ENCODE results near the gene LLGL2. TPM values are rescaled to one million over a fixed set of nuclear protein-coding genes. Genes with fewer than 3 reads are reported as not detected.

The LLGL2 gene
- total RNA-seq, 1 donor from 2014 or later = 44.5 TPM

GRCh38 chr17:75568412-75569255 is 43.1 kb downstream of the LLGL2 start:
- DNase-seq (ENCODE audit: low read depth) (no peak), FAIRE-seq (no peak)
- no peak overlapping the region for H3K4me3 ChIP-seq (ENCODE audit: low read depth, low read length)
- H3K27me3 ChIP-seq (ENCODE audit: control insufficient read depth, insufficient read depth, low read length) = no peaks in the 10 kb centered on the region
- H3K36me3 ChIP-seq (ENCODE audit: control insufficient read depth, insufficient read depth, low read length) = peaks cover 12% of the 10 kb centered on the region
- no peak for TF ChIP-seq CTCF (IDR thresholded peaks at IDR 0.05; ENCODE audit: insufficient read depth, low read length, severe bottlenecking)

- peaks cover 10% of the 10 kb centered on the region for H3K36me3 ChIP-seq (ENCODE audit: control insufficient read depth, insufficient read depth, low read length)
These were observed 44.7 kb downstream of the LLGL2 start for GRCh38 chr17:75570034-75570676.

GRCh38 chr17:75570772-75571171 is 45.3 kb downstream of the LLGL2 start:
- Histone ChIP-seq H3K27me3 (ENCODE audit: control insufficient read depth, insufficient read depth, low read length) (no peaks in the 10 kb centered on the region), H3K4me3 (ENCODE audit: low read depth, low read length) (no peak overlapping the region), H3K36me3 (ENCODE audit: control insufficient read depth, insufficient read depth, low read length) (peaks cover 10% of the 10 kb centered on the region)
- DNase-seq (ENCODE audit: low read depth) (no peak), FAIRE-seq (no peak)
- TF ChIP-seq CTCF (IDR thresholded peaks at IDR 0.05; ENCODE audit: insufficient read depth, low read length, severe bottlenecking) = no peak

More at GRCh38 chr17:75570034-75570676, 44.7 kb downstream of the LLGL2 start:
- DNase-seq (ENCODE audit: low read depth) (no peak), FAIRE-seq (no peak)
- Histone ChIP-seq H3K27me3 (ENCODE audit: control insufficient read depth, insufficient read depth, low read length) (no peaks in the 10 kb centered on the region), H3K4me3 (ENCODE audit: low read depth, low read length) (no peak overlapping the region)
- no peak for TF ChIP-seq CTCF (IDR thresholded peaks at IDR 0.05; ENCODE audit: insufficient read depth, low read length, severe bottlenecking)

- Histone ChIP-seq H3K4me3 (ENCODE audit: low read depth, low read length) (no peak overlapping the region), H3K27me3 (ENCODE audit: control insufficient read depth, insufficient read depth, low read length) (no peaks in the 10 kb centered on the region)
- no peak for FAIRE-seq
These were observed 45.8 kb downstream of the LLGL2 start for GRCh38 chr17:75571197-75571884.

GRCh38 chr17:75571885-75572215 is 46.4 kb downstream of the LLGL2 start:
- DNase-seq (ENCODE audit: low read depth) (no peak), FAIRE-seq (no peak)
- Histone ChIP-seq H3K27me3 (ENCODE audit: control insufficient read depth, insufficient read depth, low read length) (no peaks in the 10 kb centered on the region), H3K36me3 (ENCODE audit: control insufficient read depth, insufficient read depth, low read length) (peaks cover 10% of the 10 kb centered on the region), H3K4me3 (ENCODE audit: low read depth, low read length) (no peak overlapping the region)
- TF ChIP-seq CTCF (IDR thresholded peaks at IDR 0.05; ENCODE audit: insufficient read depth, low read length, severe bottlenecking) = no peak

More at GRCh38 chr17:75571197-75571884, 45.8 kb downstream of the LLGL2 start:
- no peak for TF ChIP-seq CTCF (IDR thresholded peaks at IDR 0.05; ENCODE audit: insufficient read depth, low read length, severe bottlenecking)
- H3K36me3 ChIP-seq (ENCODE audit: control insufficient read depth, insufficient read depth, low read length) = peaks cover 10% of the 10 kb centered on the region
- DNase-seq (ENCODE audit: low read depth) = no peak
